Eye (tissue), 1 donor: Measurements from ENCODE around the gene HECTD4.
"Not testable (repeated sequence)": the region's sequence is repeated elsewhere in the genome, so short reads cannot be mapped to it uniquely, and the experiment has no call there.

ENCODE experiments used
- DNase-seq: peaks from one replicate; pipeline ENCODE4 v3.0.0-alpha.2; 2015

Gene HECTD4

GRCh38 chr12:112112409-112113133 is 269.7 kb downstream of the HECTD4 start:
- DNase-seq = no peak

GRCh38 chr12:112111931-112112330 is 270.3 kb downstream of the HECTD4 start:
- no peak for DNase-seq

GRCh38 chr12:112110787-112111662 is 271.2 kb downstream of the HECTD4 start:
- not testable (repeated sequence) for DNase-seq
